Effector memory CD4-positive, alpha-beta T cell (primary cell): ENCODE measurements around the gene DEFB124.
"Not testable (repeated sequence)": the region's sequence is repeated elsewhere in the genome, so short reads cannot be mapped to it uniquely, and the experiment has no call there.

Experiments used
- DNase-seq, 3 donors: peaks; one replicate each; pipeline ENCODE4 v3.0.0-alpha.2; 2020
- H3K27ac ChIP-seq: 2 replicates; pipeline ENCODE4 v1.7.0; 2013; ENCODE audit warnings: mild to moderate bottlenecking, low read length, moderate library complexity; ENCODE audit not compliant: insufficient read depth, poor library complexity, severe bottlenecking
- H3K27me3 ChIP-seq: replicated peaks from 2 replicates; pipeline ENCODE4 v1.7.0; 2013; ENCODE audit warnings: mild to moderate bottlenecking, low read length; ENCODE audit not compliant: insufficient read depth, control insufficient read depth, poor library complexity, severe bottlenecking
- H3K36me3 ChIP-seq: 2 replicates; pipeline ENCODE4 v1.7.0; 2013; ENCODE audit warnings: mild to moderate bottlenecking, low read length, moderate library complexity; ENCODE audit not compliant: control insufficient read depth, insufficient read depth
- H3K4me1 ChIP-seq: 2 replicates; pipeline ENCODE4 v1.7.0; 2013; ENCODE audit warnings: low read length, mild to moderate bottlenecking; ENCODE audit not compliant: control insufficient read depth, insufficient read depth, poor library complexity, severe bottlenecking
- H3K4me3 ChIP-seq: 2 replicates; pipeline ENCODE4 v1.7.0; 2013; ENCODE audit warnings: low read length, low read depth, mild to moderate bottlenecking; ENCODE audit not compliant: insufficient read depth, poor library complexity, severe bottlenecking
- H3K9me3 ChIP-seq: 2 replicates; pipeline ENCODE4 v1.7.0; 2013; ENCODE audit warnings: mild to moderate bottlenecking, low read length, moderate library complexity; ENCODE audit not compliant: control insufficient read depth

Gene DEFB124

GRCh38 chr20:31426891-31427551, 47.9 kb downstream of the DEFB124 start:
- DNase-seq, H3K27me3 ChIP-seq, H3K4me1 ChIP-seq, H3K9me3 ChIP-seq, H3K36me3 ChIP-seq, H3K27ac ChIP-seq, H3K4me3 ChIP-seq: not testable (repeated sequence)

GRCh38 chr20:31425797-31426196, 49.1 kb downstream of the DEFB124 start:
- no peak for DNase-seq
- Histone ChIP-seq H3K9me3 (no peaks in the 10 kb centered on the region), H3K4me3 (no peak overlapping the region), H3K27ac (no peak overlapping the region), H3K36me3 (no peaks in the 10 kb centered on the region), H3K4me1 (no peaks in the 10 kb centered on the region), H3K27me3 (no peaks in the 10 kb centered on the region)

- no peaks in the 10 kb centered on the region for H3K27me3 ChIP-seq
- H3K9me3 ChIP-seq: no peaks in the 10 kb centered on the region
- no peaks in the 10 kb centered on the region for H3K4me1 ChIP-seq
- H3K27ac ChIP-seq: no peak overlapping the region
- H3K4me3 ChIP-seq: no peak overlapping the region
- DNase-seq: no peak
- no peaks in the 10 kb centered on the region for H3K36me3 ChIP-seq
Measured at GRCh38 chr20:31418307-31418706, 56.6 kb downstream of the DEFB124 start.

GRCh38 chr20:31415653-31416052, 59.3 kb downstream of the DEFB124 start:
- Histone ChIP-seq H3K36me3 (no peaks in the 10 kb centered on the region), H3K4me3 (no peak overlapping the region), H3K27ac (no peak overlapping the region), H3K9me3 (no peaks in the 10 kb centered on the region), H3K4me1 (no peaks in the 10 kb centered on the region), H3K27me3 (no peaks in the 10 kb centered on the region)
- no peak for DNase-seq
